Caco-2 (cell line): ENCODE measurements around the gene DCTPP1. TPM values are rescaled to one million over a fixed set of nuclear protein-coding genes. Genes with fewer than 3 reads are reported as not detected.

Source experiments
- BruUV-seq: library from RNA; stranded (reverse); fragments of 400-500 nt; replicated peaks from 2 replicates; lab custom pipeline; 2021; lab: Mats Ljungman, UMichigan
- CTCF ChIA-PET: fragments of 300-600 bp; sonication (Branson Sonifier 250); formaldehyde crosslinking; loops from one replicate; lab custom pipeline; 2022; ENCODE audit warnings: antibody characterized with exemption; lab: Charles Lee
- POLR2A ChIA-PET: fragments of 300-600 bp; sonication (Branson Sonifier 250); formaldehyde crosslinking; loops from one replicate; lab custom pipeline; 2022; ENCODE audit warnings: antibody characterized with exemption; lab: Charles Lee
- DNase-seq, 2 experiments: peaks; one replicate each; pipeline versions ENCODE4 v3.0.0 to v3.0.0-alpha.2; 2020 to 2022
- H3K27me3 ChIP-seq: replicated peaks from 2 replicates; pipeline ENCODE4 v1.6.0; 2011; ENCODE audit warnings: low read length; ENCODE audit not compliant: control insufficient read depth, insufficient read depth
- H3K36me3 ChIP-seq: 2 replicates; pipeline ENCODE4 v1.5.1; 2011; ENCODE audit warnings: low read length; ENCODE audit not compliant: control insufficient read depth, insufficient read depth
- H3K4me1 ChIP-seq: fragments of 250-450 bp; sonication (Bioruptor Pico); 2 replicates; pipeline ENCODE4 v1.5.1; 2020; ENCODE audit warnings: mild to moderate bottlenecking
- H3K4me3 ChIP-seq: 2 replicates; pipeline ENCODE4 v1.5.1; 2011; ENCODE audit warnings: low read depth, mild to moderate bottlenecking, control low read depth, low read length
- H3K9me3 ChIP-seq: fragments of 250-450 bp; sonication (Bioruptor Pico); 2 replicates; pipeline ENCODE4 v1.5.1; 2020; ENCODE audit warnings: mild to moderate bottlenecking, moderate library complexity
- H3K27ac Mint-ChIP-seq: one replicate; pipeline ENCODE4 v1.8.0; 2022; ENCODE audit warnings: mixed read lengths; ENCODE audit not compliant: unreplicated experiment
- H3K27me3 Mint-ChIP-seq: one replicate; pipeline ENCODE4 v1.8.0; 2022; ENCODE audit warnings: mixed read lengths; ENCODE audit not compliant: insufficient read depth, unreplicated experiment
- H3K36me3 Mint-ChIP-seq: one replicate; pipeline ENCODE4 v1.8.0; 2022; ENCODE audit warnings: mild to moderate bottlenecking, mixed read lengths; ENCODE audit not compliant: insufficient read depth, unreplicated experiment
- H3K4me1 Mint-ChIP-seq: one replicate; pipeline ENCODE4 v1.8.0; 2022; ENCODE audit warnings: low read depth, mixed read lengths; ENCODE audit not compliant: unreplicated experiment
- H3K4me3 Mint-ChIP-seq: one replicate; pipeline ENCODE4 v1.8.0; 2022; ENCODE audit warnings: mild to moderate bottlenecking, moderate library complexity, mixed read lengths; ENCODE audit not compliant: unreplicated experiment
- H3K9me3 Mint-ChIP-seq: one replicate; pipeline ENCODE4 v1.8.0; 2022; ENCODE audit warnings: mixed read lengths; ENCODE audit not compliant: unreplicated experiment
- intact Hi-C: fragments of 100-400 bp; cut with micrococcal nuclease; formaldehyde crosslinking; loops from one replicate; pipeline ENCODE4 v1.10.0; 2022; ENCODE audit not compliant: unreplicated experiment
- total RNA-seq: library from RNA; stranded (reverse); gene quantifications from 2 replicates; pipeline ENCODE4 v1.2.3, GENCODE V29; 2022
- TF ChIP-seq, protein P1 (sequence below), 2 experiments: fragments of 200-600 bp in 1 of 2; IDR thresholded peaks; 1 replicate in 1 of 2; 2 replicates in 1 of 2; pipeline versions ENCODE4 v1.5.1 to v1.8.0; 2011 to 2022; ENCODE audit warnings: antibody characterized with exemption in 1 of 2, control low read depth in 1 of 2, inconsistent platforms in 1 of 2, low read depth in 1 of 2, low read length in 1 of 2, mild to moderate bottlenecking in 1 of 2, moderate library complexity in 1 of 2; ENCODE audit not compliant: insufficient read depth in 1 of 2, severe bottlenecking in 1 of 2, unreplicated experiment in 1 of 2

Gene DCTPP1
- total RNA-seq, 1 experiment from 2014 or later: 51.1 TPM

DNA sequence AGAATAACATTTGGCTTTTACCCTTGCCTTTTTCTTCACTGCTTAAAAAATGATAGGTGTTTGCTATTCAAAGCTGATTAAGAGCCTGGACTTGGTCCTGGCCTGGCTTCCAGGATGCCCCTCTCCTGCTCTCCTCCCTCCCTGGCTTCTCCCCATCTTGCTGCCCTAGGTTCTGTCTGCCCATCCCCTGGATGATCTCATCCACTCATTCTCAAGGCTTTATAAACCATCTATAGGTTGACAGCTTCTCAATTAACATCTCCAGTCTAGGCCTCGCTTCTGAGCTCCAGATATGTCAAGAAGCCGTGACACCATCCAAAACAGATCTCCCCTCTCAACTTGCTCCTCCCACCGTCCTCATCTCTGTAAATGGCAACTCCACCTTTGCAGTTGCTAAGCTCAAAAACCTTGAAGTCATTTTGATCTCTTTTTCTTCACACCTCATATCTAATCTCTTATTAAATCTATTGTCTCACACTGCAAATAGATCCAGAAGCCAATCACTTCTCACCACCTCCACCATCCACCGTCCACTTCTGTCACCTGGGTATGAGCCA lies 13.7 kb downstream of the DCTPP1 start:
- no peak overlapping the region for H3K4me3 ChIP-seq
- intact Hi-C loops: no loop called here
- TF ChIP-seq, protein P1, sequence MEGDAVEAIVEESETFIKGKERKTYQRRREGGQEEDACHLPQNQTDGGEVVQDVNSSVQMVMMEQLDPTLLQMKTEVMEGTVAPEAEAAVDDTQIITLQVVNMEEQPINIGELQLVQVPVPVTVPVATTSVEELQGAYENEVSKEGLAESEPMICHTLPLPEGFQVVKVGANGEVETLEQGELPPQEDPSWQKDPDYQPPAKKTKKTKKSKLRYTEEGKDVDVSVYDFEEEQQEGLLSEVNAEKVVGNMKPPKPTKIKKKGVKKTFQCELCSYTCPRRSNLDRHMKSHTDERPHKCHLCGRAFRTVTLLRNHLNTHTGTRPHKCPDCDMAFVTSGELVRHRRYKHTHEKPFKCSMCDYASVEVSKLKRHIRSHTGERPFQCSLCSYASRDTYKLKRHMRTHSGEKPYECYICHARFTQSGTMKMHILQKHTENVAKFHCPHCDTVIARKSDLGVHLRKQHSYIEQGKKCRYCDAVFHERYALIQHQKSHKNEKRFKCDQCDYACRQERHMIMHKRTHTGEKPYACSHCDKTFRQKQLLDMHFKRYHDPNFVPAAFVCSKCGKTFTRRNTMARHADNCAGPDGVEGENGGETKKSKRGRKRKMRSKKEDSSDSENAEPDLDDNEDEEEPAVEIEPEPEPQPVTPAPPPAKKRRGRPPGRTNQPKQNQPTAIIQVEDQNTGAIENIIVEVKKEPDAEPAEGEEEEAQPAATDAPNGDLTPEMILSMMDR (IDR thresholded peaks at IDR 0.05; ENCODE audit: insufficient read depth in 1 of 2, low read depth in 1 of 2, low read length in 1 of 2, severe bottlenecking in 1 of 2, unreplicated experiment in 1 of 2): no peak
- Mint-ChIP-seq H3K27me3 (no peaks in the 10 kb centered on the region), H3K36me3 (peaks cover 30% of the 10 kb centered on the region), H3K4me1 (peaks cover 16% of the 10 kb centered on the region), H3K9me3 (no peaks in the 10 kb centered on the region), H3K27ac (no peak overlapping the region), H3K4me3 (no peak overlapping the region)
- CTCF ChIA-PET: interaction anchor here (1.0 kb wide), 1 partner anchor 9 kb away, joined by 3 read pairs; the partner anchor contains the start of gene ZNF771
- no peaks in the 10 kb centered on the region for H3K27me3 ChIP-seq
- BruUV-seq: no TSS peak
- H3K4me1 ChIP-seq: peaks cover 11% of the 10 kb centered on the region; the same call in 1 of the 2 replicates
- H3K9me3 ChIP-seq: no peaks in the 10 kb centered on the region
- H3K36me3 ChIP-seq: peaks cover 1% of the 10 kb centered on the region
- POLR2A ChIA-PET: no interaction called here
- no peak for DNase-seq

DNA sequence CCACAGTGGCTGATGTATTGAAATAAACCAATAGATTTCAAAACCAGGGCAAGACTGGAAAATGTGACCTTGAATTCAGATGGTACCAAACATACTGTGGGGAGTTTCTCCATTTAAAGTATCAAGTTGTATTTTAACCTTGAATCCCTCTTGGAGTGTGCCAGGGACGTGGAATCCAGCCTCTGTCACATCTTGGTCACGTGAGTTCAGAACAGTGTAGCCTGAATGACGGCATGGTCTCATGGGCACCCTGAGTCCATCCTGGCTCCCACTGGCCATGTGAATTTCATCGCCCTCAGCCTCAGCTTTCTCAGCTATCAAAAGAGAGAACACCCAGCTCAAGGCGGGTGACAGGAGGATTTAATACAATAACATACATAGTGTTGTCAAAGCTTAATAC lies 15.7 kb downstream of the DCTPP1 start:
- Mint-ChIP-seq H3K27me3 (no peaks in the 10 kb centered on the region), H3K4me1 (peaks cover 16% of the 10 kb centered on the region), H3K36me3 (peaks cover 19% of the 10 kb centered on the region), H3K9me3 (no peaks in the 10 kb centered on the region), H3K27ac (no peak overlapping the region), H3K4me3 (no peak overlapping the region)
- no peaks in the 10 kb centered on the region; the same call in 1 of the 2 replicates for H3K36me3 ChIP-seq
- H3K9me3 ChIP-seq: no peaks in the 10 kb centered on the region
- ChIA-PET POLR2A (no interaction called here), CTCF (interaction anchor here (0.6 kb wide), 1 partner anchor 355 kb away, joined by 4 read pairs; no protein-coding TSS in a partner anchor)
- DNase-seq: no peak
- intact Hi-C loops: no loop called here
- BruUV-seq: no TSS peak
- H3K27me3 ChIP-seq: no peaks in the 10 kb centered on the region
- no peak overlapping the region for H3K4me3 ChIP-seq
- H3K4me1 ChIP-seq: peaks cover 16% of the 10 kb centered on the region
- TF ChIP-seq, protein P1 (IDR thresholded peaks at IDR 0.05; ENCODE audit: insufficient read depth in 1 of 2, low read depth in 1 of 2, low read length in 1 of 2, severe bottlenecking in 1 of 2, unreplicated experiment in 1 of 2): no peak

DNA sequence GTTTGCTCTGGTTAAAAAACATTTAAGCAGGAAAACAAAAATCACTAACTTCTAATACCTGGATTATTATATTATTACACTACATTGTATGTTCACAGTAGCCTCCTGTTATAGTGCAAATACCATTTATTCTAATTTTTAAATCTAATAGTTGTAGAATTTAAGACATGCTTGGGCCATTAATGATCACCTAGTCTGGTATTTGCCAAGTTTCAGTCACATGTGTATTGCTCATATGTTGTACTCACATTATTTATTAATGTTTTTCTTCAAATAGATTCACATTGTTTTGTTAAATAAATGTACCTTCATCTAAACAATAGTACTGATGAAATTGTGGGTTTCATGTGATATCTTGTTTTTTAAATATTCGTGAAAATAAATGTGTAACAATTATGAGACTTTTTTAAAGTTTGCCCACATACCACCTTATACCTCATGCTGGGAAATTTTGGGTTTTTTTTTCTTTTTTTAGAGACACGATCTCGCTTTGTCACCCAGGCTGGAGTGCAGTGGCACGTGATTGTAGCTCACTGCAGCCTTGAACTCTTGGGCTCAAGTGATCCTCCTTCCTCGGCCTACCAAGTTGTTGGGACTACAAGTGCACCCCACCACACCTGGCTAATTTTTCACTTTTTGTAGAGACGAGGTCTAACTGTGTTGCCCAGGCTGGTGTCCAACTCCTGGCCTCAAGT lies 16.6 kb downstream of the DCTPP1 start:
- CTCF ChIA-PET: no interaction called here
- Mint-ChIP-seq H3K9me3 (no peaks in the 10 kb centered on the region), H3K27ac (no peak overlapping the region), H3K4me1 (peaks cover 16% of the 10 kb centered on the region), H3K36me3 (peaks cover 19% of the 10 kb centered on the region), H3K27me3 (no peaks in the 10 kb centered on the region), H3K4me3 (no peak overlapping the region)
- peaks cover 13% of the 10 kb centered on the region for H3K4me1 ChIP-seq
- intact Hi-C loops: no loop called here
- POLR2A ChIA-PET: no interaction called here
- no TSS peak for BruUV-seq
- H3K27me3 ChIP-seq: no peaks in the 10 kb centered on the region
- H3K4me3 ChIP-seq: no peak overlapping the region
- no peaks in the 10 kb centered on the region for H3K9me3 ChIP-seq
- DNase-seq: no peak
- H3K36me3 ChIP-seq: no peaks in the 10 kb centered on the region; the same call in 1 of the 2 replicates
- TF ChIP-seq, protein P1 (IDR thresholded peaks at IDR 0.05; ENCODE audit: insufficient read depth in 1 of 2, low read depth in 1 of 2, low read length in 1 of 2, severe bottlenecking in 1 of 2, unreplicated experiment in 1 of 2): no peak
